GM12878 (cell line): ENCODE results near the gene GPAT3. TPM values are rescaled to one million over a fixed set of nuclear protein-coding genes. Genes with fewer than 3 reads are reported as not detected.
A peak's percentile ranks its signal among the peaks of the same experiment; 100 is the strongest.

Experiments used
- ATAC-seq: fragments of 200-7000 bp; cut with Tn5 transposase; 3 replicates; pipeline ENCODE4 v1.9.1; 2020; ENCODE audit warnings: mild to moderate bottlenecking, moderate library complexity
- BruUV-seq: library from RNA; stranded (reverse); fragments of 400-500 nt; replicated peaks from 2 replicates; lab custom pipeline; 2021; lab: Mats Ljungman, UMichigan
- CTCF ChIA-PET: fragments of 300-600 bp; sonication (Branson Sonifier 250); formaldehyde crosslinking; extraction: SDS; loops from one replicate; lab custom pipeline; 2021; ENCODE audit warnings: inconsistent platforms; lab: Yijun Ruan, JAX
- POLR2A ChIA-PET: fragments of 350-600 bp; formaldehyde crosslinking; extraction: SDS; loops from one replicate; lab custom pipeline; 2021; ENCODE audit warnings: inconsistent platforms; lab: Charles Lee
- RAD21 ChIA-PET: fragments of 300-600 bp; sonication (Branson Sonifier 250); formaldehyde crosslinking; loops from one replicate; lab custom pipeline; 2023; ENCODE audit warnings: antibody characterized with exemption; ENCODE audit not compliant: unreplicated experiment; lab: Charles Lee
- SMC1A ChIA-PET: fragments of 300-600 bp; sonication (Branson Sonifier 250); formaldehyde crosslinking; loops from one replicate; lab custom pipeline; 2023; ENCODE audit not compliant: unreplicated experiment, uncharacterized antibody; lab: Charles Lee
- DNase-seq: peaks from one replicate; pipeline ENCODE4 v3.0.0-alpha.2; 2011; ENCODE audit warnings: low read depth, low spot score
- FAIRE-seq: peaks from 3 replicates; lab custom pipeline; 2011; peaks lifted over from hg19 to GRCh38; lab: Jason Lieb, UNC
- H2AFZ ChIP-seq: 2 replicates; pipeline ENCODE4 v1.6.0; 2011; ENCODE audit warnings: low read depth, low read length, control low read depth; ENCODE audit not compliant: control insufficient read depth
- H3K27ac ChIP-seq: 2 replicates; pipeline ENCODE4 v1.5.1; 2011; ENCODE audit warnings: control low read depth; ENCODE audit not compliant: control insufficient read depth, insufficient read depth
- H3K27me3 ChIP-seq, 2 experiments: replicated peaks in 1 of 2; 2 replicates each; pipeline versions ENCODE4 v1.6.0 to v1.6.1; 2011; ENCODE audit warnings: low read length in 1 of 2; ENCODE audit not compliant: control insufficient read depth in 2 of 2, insufficient read depth in 2 of 2
- H3K36me3 ChIP-seq, 2 experiments: 2 replicates each; pipeline ENCODE4 v1.5.1; 2011; ENCODE audit warnings: low read length in 1 of 2; ENCODE audit not compliant: control insufficient read depth in 2 of 2, insufficient read depth in 2 of 2
- H3K4me1 ChIP-seq: 2 replicates; pipeline ENCODE4 v1.6.1; 2011; ENCODE audit warnings: mild to moderate bottlenecking, low read length, moderate library complexity, mixed read lengths; ENCODE audit not compliant: control insufficient read depth, insufficient read depth
- H3K4me2 ChIP-seq: 2 replicates; pipeline ENCODE4 v1.6.0; 2011; ENCODE audit warnings: control low read depth; ENCODE audit not compliant: control insufficient read depth, insufficient read depth
- H3K4me3 ChIP-seq: fragments of 200-600 bp; sonication (generic); 2 replicates; pipeline ENCODE4 v1.5.1; 2016
- H3K79me2 ChIP-seq: 2 replicates; pipeline ENCODE4 v1.6.0; 2011; ENCODE audit warnings: low read length; ENCODE audit not compliant: control insufficient read depth, insufficient read depth
- H3K9ac ChIP-seq: 2 replicates; pipeline ENCODE4 v1.8.0; 2011; ENCODE audit warnings: low read length, control low read depth, mixed read lengths; ENCODE audit not compliant: control insufficient read depth, insufficient read depth
- H3K9me3 ChIP-seq: replicated peaks from 3 replicates; pipeline ENCODE4 v1.5.1; 2011; ENCODE audit warnings: mild to moderate bottlenecking, low read length; ENCODE audit not compliant: control insufficient read depth, insufficient read depth
- H4K20me1 ChIP-seq: 2 replicates; pipeline ENCODE4 v1.6.0; 2011; ENCODE audit not compliant: control insufficient read depth, insufficient read depth
- BHLHE40 ChIP-seq, 2 experiments: fragments of 450-650 bp in 1 of 2; IDR thresholded peaks; 2 replicates each; pipeline ENCODE4 v1.6.1; 2011 to 2017; ENCODE audit warnings: low read depth in 2 of 2, borderline replicate concordance in 1 of 2, improper control_type of control experiment in 1 of 2, low read length in 1 of 2, mild to moderate bottlenecking in 1 of 2
- BMI1 ChIP-seq: fragments of 450-650 bp; IDR thresholded peaks from 2 replicates; pipeline ENCODE4 v1.6.1; 2016; ENCODE audit warnings: mild to moderate bottlenecking, moderate library complexity, borderline replicate concordance
- CREM ChIP-seq: IDR thresholded peaks from 2 replicates; pipeline ENCODE4 v1.6.1; 2014; ENCODE audit warnings: antibody characterized with exemption, low read depth
- EP300 ChIP-seq, 2 experiments: fragments of 150-350 bp in 1 of 2; IDR thresholded peaks; 2 replicates each; pipeline ENCODE4 v1.6.1; 2011 to 2012; ENCODE audit warnings: low read depth in 2 of 2, low read length in 2 of 2, borderline replicate concordance in 1 of 2, improper control_type of control experiment in 1 of 2, inconsistent platforms in 1 of 2; ENCODE audit not compliant: control insufficient read depth in 1 of 2
- ETV6 ChIP-seq, 2 experiments: fragments of 450-650 bp in 1 of 2; IDR thresholded peaks in 1 of 2; conservative IDR thresholded peaks in 1 of 2; 2 replicates each; pipeline ENCODE4 v1.6.1; 2014; ENCODE audit warnings: antibody characterized with exemption in 1 of 2, borderline replicate concordance in 1 of 2, low read depth in 1 of 2, mild to moderate bottlenecking in 1 of 2, moderate library complexity in 1 of 2
- KAT2A ChIP-seq: conservative IDR thresholded peaks from 2 replicates; pipeline ENCODE4 v1.6.1; 2011; ENCODE audit warnings: low read depth, low read length; ENCODE audit not compliant: control insufficient read depth
- NR2C1 ChIP-seq: fragments of 450-650 bp; IDR thresholded peaks from 2 replicates; pipeline ENCODE4 v1.6.1; 2017; ENCODE audit warnings: antibody characterized with exemption, mild to moderate bottlenecking, moderate library complexity
- NR2C2 ChIP-seq: IDR thresholded peaks from 2 replicates; pipeline ENCODE4 v1.6.1; 2011; ENCODE audit warnings: borderline replicate concordance, low read depth; ENCODE audit not compliant: control insufficient read depth, insufficient read length
- ZNF217 ChIP-seq: fragments of 450-650 bp; IDR thresholded peaks from 2 replicates; pipeline ENCODE4 v1.6.1; 2017; ENCODE audit warnings: antibody characterized with exemption, mild to moderate bottlenecking
- ZZZ3 ChIP-seq: IDR thresholded peaks from 2 replicates; pipeline ENCODE4 v1.6.1; 2011; ENCODE audit warnings: low read depth; ENCODE audit not compliant: control insufficient read depth, insufficient read length
- WGBS: methylation state at CpG from one replicate; pipeline ENCODE4 v1.1.6; 2016; ENCODE audit warnings: low lambda C conversion rate; ENCODE audit not compliant: insufficient replicate concordance, insufficient coverage; ENCODE audit errors: missing lambda C conversion rate; 5-methylcytosine and 5-hydroxymethylcytosine counted together
- in situ Hi-C: fragments of 300-500 bp; cut with MboI; formaldehyde crosslinking; loops from 9 replicates; pipeline ENCODE4 v1.14.3; 2018; ENCODE audit warnings: mixed read lengths
- intact Hi-C: fragments of 100-400 bp; cut with micrococcal nuclease; formaldehyde crosslinking; loops from one replicate; pipeline ENCODE4 v1.14.2; 2022; ENCODE audit not compliant: unreplicated experiment
- polyA plus RNA-seq, 11 experiments: library from polyadenylated mRNA; depleted of rRNA in 4 of 11; unstranded in 6 of 11; stranded (reverse) in 5 of 11; fragments of >200 nt; fragmentation: Nextera tagmentation in 4 of 11; fragmentation: Illumina TruSeq in 1 of 11; extraction: Ambion mirVana in 4 of 11; extraction: Trizol in 1 of 11; gene quantifications; 1 replicate in 1 of 11; 2 replicates in 10 of 11; pipeline versions ENCODE4 v1.2.1 to v1.2.3, GENCODE V29; 2011 to 2016; ENCODE audit warnings: inconsistent platforms in 2 of 11, missing spikeins in 2 of 11, low read depth in 1 of 11
- total RNA-seq, 4 experiments: library from RNA; depleted of rRNA in 3 of 4; stranded (reverse); fragments of >200 nt in 3 of 4; fragmentation: Illumina TruSeq in 1 of 4; extraction: Trizol in 1 of 4; gene quantifications; 2 replicates each; pipeline versions ENCODE4 v1.2.1 to v1.2.3, GENCODE V29; 2013 to 2021
- TF ChIP-seq, protein P1 (sequence below): IDR thresholded peaks from 2 replicates; pipeline ENCODE4 v1.6.1; 2012; ENCODE audit warnings: low read depth, low read length, improper control_type of control experiment
- TF ChIP-seq, protein P2 (sequence below): fragments of 450-650 bp; IDR thresholded peaks from 2 replicates; pipeline ENCODE4 v1.6.1; 2017; ENCODE audit warnings: low read depth, mild to moderate bottlenecking, moderate library complexity
- TF ChIP-seq, protein P3 (sequence below): fragments of 150-350 bp; IDR thresholded peaks from 2 replicates; pipeline ENCODE4 v1.6.1; 2016; ENCODE audit warnings: low read depth, low read length

The GPAT3 gene
- total and polyA plus RNA-seq, 10 of the 15 experiments (the other 5 are each of a cell fraction or from before 2014, with no cell fraction given): 0.26 to 1.1 (median 0.52) TPM

DNA sequence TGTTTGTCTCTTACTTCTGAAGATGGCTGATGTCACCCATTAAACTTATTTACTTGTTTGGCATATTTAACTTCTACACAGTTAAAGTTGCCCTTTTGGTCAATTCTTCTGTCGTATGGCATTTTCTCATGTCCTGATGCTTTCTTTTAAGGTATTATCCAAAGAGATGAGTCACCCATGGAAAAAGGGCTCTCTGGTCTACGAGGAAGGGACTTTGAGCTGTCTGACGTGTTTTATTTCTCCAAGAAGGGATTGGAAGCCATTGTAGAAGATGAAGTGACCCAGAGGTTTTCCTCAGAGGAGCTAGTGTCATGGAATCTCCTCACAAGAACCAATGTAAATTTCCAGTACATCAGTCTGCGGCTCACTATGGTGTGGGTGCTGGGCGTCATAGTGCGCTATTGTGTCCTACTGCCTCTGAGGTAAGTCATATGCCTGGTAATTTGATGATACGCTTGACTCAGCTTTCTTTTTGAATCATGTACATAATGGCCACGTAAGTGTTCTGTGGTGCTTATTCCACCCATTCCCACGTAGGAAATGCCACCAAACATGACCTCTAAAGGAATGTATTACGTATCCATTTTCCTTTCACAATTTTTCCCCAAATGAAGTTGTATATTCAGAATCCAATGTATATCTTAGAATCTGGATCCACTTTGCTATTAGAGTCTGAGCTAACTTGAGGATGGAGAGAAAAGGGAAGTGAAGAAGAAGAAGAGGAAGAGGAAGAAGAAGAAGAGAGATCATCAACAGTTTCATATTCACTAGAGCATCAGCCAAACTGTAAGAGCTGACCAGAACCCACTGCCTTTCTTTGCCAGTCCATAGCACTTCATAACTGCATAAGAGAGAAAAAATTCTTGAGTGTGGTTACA lies 45.7 kb downstream of the GPAT3 start:
- in situ Hi-C loops: no loop called here
- DNase-seq (peak; percentile 39), FAIRE-seq (peak; percentile 38), ATAC-seq (peak; percentile 92)
- Histone ChIP-seq H3K4me3 (no peak overlapping the region), H3K9ac (no peak overlapping the region), H2AFZ (peak overlapping the region; percentile 37), H3K27me3 (no peaks in the 10 kb centered on the region), H3K9me3 (no peaks in the 10 kb centered on the region), H3K36me3 (no peaks in the 10 kb centered on the region), H3K27ac (no peak overlapping the region), H3K4me2 (peak overlapping the region; percentile 73), H4K20me1 (no peaks in the 10 kb centered on the region), H3K4me1 (peaks cover 13% of the 10 kb centered on the region), H3K79me2 (no peaks in the 10 kb centered on the region)
- POLR2A ChIA-PET: interaction anchor here (0.5 to 1.2 kb wide), 2 partner anchors 24 to 570 kb away, joined by 3 read pairs; no protein-coding TSS in a partner anchor
- WGBS: 17% methylated on average over 10 of the region's 10 CpGs
- intact Hi-C loops: loop anchor here (1.0 to 2.0 kb wide), 2 partner anchors 33 to 72 kb away; no protein-coding TSS in a partner anchor
- RAD21 ChIA-PET: interaction anchor here (0.6 to 1.4 kb wide), 5 partner anchors 18 to 72 kb away, joined by 3 read pairs; partner anchors contain the start of gene GPAT3
- CTCF ChIA-PET: interaction anchor here (0.6 to 4.2 kb wide), 15 partner anchors 9 to 632 kb away, joined by 3 to 39 read pairs (median 4); partner anchors contain the start of gene GPAT3
- no TSS peak for BruUV-seq
- SMC1A ChIA-PET: interaction anchor here (0.7 to 2.1 kb wide), 8 partner anchors 16 to 71 kb away, joined by 3 to 18 read pairs (median 3); no protein-coding TSS in a partner anchor
- TF ChIP-seq CREM: peak; percentile 27; the same call in 1 of the 2 replicates
- 0 out of 2 replicates have a peak, but pooled peaks have one; percentile 21 for TF ChIP-seq BMI1
- TF ChIP-seq, protein P1, sequence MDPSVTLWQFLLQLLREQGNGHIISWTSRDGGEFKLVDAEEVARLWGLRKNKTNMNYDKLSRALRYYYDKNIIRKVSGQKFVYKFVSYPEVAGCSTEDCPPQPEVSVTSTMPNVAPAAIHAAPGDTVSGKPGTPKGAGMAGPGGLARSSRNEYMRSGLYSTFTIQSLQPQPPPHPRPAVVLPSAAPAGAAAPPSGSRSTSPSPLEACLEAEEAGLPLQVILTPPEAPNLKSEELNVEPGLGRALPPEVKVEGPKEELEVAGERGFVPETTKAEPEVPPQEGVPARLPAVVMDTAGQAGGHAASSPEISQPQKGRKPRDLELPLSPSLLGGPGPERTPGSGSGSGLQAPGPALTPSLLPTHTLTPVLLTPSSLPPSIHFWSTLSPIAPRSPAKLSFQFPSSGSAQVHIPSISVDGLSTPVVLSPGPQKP: no peak
- peak; percentile 73; the same call in 1 of the 2 replicates for TF ChIP-seq ZNF217
- TF ChIP-seq, protein P2, sequence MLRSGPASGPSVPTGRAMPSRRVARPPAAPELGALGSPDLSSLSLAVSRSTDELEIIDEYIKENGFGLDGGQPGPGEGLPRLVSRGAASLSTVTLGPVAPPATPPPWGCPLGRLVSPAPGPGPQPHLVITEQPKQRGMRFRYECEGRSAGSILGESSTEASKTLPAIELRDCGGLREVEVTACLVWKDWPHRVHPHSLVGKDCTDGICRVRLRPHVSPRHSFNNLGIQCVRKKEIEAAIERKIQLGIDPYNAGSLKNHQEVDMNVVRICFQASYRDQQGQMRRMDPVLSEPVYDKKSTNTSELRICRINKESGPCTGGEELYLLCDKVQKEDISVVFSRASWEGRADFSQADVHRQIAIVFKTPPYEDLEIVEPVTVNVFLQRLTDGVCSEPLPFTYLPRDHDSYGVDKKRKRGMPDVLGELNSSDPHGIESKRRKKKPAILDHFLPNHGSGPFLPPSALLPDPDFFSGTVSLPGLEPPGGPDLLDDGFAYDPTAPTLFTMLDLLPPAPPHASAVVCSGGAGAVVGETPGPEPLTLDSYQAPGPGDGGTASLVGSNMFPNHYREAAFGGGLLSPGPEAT: peak; percentile 18; the same call in 1 of the 2 replicates
- TF ChIP-seq KAT2A: no peak
- no peak for TF ChIP-seq NR2C1
- peak in 1 of 2 experiments; percentile 77; a peak in 2 of 4 replicates for TF ChIP-seq ETV6 (conservative IDR thresholded peaks at IDR 0.05 in 1 of 2, IDR thresholded peaks at IDR 0.05 in 1 of 2; ENCODE audit: borderline replicate concordance in 1 of 2, low read depth in 1 of 2)
- no peak for TF ChIP-seq ZZZ3
- TF ChIP-seq, protein P3, sequence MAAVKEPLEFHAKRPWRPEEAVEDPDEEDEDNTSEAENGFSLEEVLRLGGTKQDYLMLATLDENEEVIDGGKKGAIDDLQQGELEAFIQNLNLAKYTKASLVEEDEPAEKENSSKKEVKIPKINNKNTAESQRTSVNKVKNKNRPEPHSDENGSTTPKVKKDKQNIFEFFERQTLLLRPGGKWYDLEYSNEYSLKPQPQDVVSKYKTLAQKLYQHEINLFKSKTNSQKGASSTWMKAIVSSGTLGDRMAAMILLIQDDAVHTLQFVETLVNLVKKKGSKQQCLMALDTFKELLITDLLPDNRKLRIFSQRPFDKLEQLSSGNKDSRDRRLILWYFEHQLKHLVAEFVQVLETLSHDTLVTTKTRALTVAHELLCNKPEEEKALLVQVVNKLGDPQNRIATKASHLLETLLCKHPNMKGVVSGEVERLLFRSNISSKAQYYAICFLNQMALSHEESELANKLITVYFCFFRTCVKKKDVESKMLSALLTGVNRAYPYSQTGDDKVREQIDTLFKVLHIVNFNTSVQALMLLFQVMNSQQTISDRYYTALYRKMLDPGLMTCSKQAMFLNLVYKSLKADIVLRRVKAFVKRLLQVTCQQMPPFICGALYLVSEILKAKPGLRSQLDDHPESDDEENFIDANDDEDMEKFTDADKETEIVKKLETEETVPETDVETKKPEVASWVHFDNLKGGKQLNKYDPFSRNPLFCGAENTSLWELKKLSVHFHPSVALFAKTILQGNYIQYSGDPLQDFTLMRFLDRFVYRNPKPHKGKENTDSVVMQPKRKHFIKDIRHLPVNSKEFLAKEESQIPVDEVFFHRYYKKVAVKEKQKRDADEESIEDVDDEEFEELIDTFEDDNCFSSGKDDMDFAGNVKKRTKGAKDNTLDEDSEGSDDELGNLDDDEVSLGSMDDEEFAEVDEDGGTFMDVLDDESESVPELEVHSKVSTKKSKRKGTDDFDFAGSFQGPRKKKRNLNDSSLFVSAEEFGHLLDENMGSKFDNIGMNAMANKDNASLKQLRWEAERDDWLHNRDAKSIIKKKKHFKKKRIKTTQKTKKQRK: no peak
- TF ChIP-seq BHLHE40 (IDR thresholded peaks at IDR 0.05; ENCODE audit: borderline replicate concordance in 1 of 2, low read depth in 2 of 2, low read length in 1 of 2): peak in 1 of 2 experiments; percentile 17; a peak in 1 of 4 replicates
- no peak for TF ChIP-seq NR2C2
- peak in 1 of 2 experiments; percentile 49; a peak in 2 of 4 replicates for TF ChIP-seq EP300 (IDR thresholded peaks at IDR 0.05; ENCODE audit: borderline replicate concordance in 1 of 2, control insufficient read depth in 1 of 2, low read depth in 2 of 2, low read length in 2 of 2)
